Neuron (in vitro differentiated cells): Measurements from ENCODE around the gene RNU7-1.

ENCODE experiments used
- H2AFZ ChIP-seq: one replicate; pipeline ENCODE4 v1.6.1; 2013; ENCODE audit warnings: low read depth, mild to moderate bottlenecking, inconsistent platforms, low read length, moderate library complexity
- H3K27me3 ChIP-seq: one replicate; pipeline ENCODE4 v1.6.1; 2013; ENCODE audit warnings: low read length; ENCODE audit not compliant: insufficient read depth
- H3K36me3 ChIP-seq: one replicate; pipeline ENCODE4 v1.6.1; 2013; ENCODE audit warnings: low read length; ENCODE audit not compliant: insufficient read depth
- H3K4me1 ChIP-seq: one replicate; pipeline ENCODE4 v1.6.1; 2013; ENCODE audit warnings: low read length; ENCODE audit not compliant: insufficient read depth
- H3K4me3 ChIP-seq: 2 replicates; pipeline ENCODE4 v1.5.1; 2013; ENCODE audit warnings: mild to moderate bottlenecking, low read length, moderate library complexity
- H3K9me3 ChIP-seq: one replicate; pipeline ENCODE4 v1.6.1; 2013; ENCODE audit warnings: low read length

Gene RNU7-1

GRCh38 chr12:6925239-6925539, 18.4 kb upstream of the RNU7-1 start:
- Histone ChIP-seq H2AFZ (no peak overlapping the region), H3K4me1 (peaks cover 57% of the 10 kb centered on the region), H3K36me3 (peaks cover 6% of the 10 kb centered on the region), H3K9me3 (no peaks in the 10 kb centered on the region), H3K27me3 (no peaks in the 10 kb centered on the region), H3K4me3 (peak overlapping the region; percentile 42)

DNA sequence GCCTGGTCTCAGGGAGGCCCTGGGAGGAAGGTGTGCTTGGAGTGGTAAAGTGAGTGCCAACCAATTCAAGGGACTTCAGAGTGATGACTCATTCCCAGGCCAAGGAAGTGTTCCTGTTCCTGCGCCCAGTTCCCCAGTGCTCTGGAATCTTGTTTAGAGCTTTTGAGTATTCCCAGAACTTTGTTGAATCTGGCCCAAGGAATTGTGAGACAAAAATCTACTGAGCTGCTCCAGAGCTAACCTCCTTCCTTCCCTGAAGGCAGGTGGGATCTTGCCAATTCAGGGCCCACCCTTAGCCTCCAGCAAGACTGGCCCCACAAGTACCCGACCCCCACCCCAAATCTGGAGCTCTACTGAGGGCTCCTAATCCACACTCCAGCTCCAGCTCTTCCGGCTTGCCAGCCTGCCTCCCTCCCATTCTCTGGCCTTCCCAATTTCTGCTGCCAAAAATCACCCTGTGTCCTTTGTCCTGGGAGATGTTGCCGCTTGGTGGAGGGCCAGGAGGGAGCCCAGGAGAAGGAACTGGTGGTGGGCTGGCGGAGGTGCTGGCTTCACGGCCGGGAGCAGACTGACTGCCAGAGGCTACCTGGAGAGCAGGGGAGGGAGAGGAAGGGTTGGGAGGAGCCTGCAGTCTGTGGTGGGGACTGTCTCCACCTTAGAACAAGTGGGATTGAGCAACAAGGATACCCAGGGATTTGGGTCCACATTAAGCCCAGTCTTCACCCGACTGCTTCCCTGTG, 17.9 kb upstream of the RNU7-1 start:
- peaks cover 6% of the 10 kb centered on the region for H3K36me3 ChIP-seq
- no peaks in the 10 kb centered on the region for H3K27me3 ChIP-seq
- H2AFZ ChIP-seq, result no peak overlapping the region
- no peaks in the 10 kb centered on the region for H3K9me3 ChIP-seq
- H3K4me1 ChIP-seq, result peaks cover 58% of the 10 kb centered on the region
- peak overlapping the region; percentile 42 for H3K4me3 ChIP-seq

- Histone ChIP-seq H3K36me3 (no peaks in the 10 kb centered on the region), H3K9me3 (no peaks in the 10 kb centered on the region), H3K4me1 (peaks cover 58% of the 10 kb centered on the region), H3K4me3 (peak within 1 kb of the TSS; percentile 94), H2AFZ (peak within 1 kb of the TSS; percentile 68), H3K27me3 (no peaks in the 10 kb centered on the region)
Observed at GRCh38 chr12:6927379-6928021, 16.1 kb upstream of the RNU7-1 start, which contains the start of gene ATN1. TSS of gene ATN1 (plus strand) at chr12:6927959. CDS start at chr12:6934002, 6,043 bp downstream.

- Histone ChIP-seq H3K36me3 (peaks cover 5% of the 10 kb centered on the region), H3K27me3 (no peaks in the 10 kb centered on the region), H3K4me1 (peaks cover 53% of the 10 kb centered on the region), H3K4me3 (peak overlapping the region; percentile 94), H2AFZ (no peak overlapping the region), H3K9me3 (no peaks in the 10 kb centered on the region)
Observed at GRCh38 chr12:6928022-6928702, 15.5 kb upstream of the RNU7-1 start.

DNA sequence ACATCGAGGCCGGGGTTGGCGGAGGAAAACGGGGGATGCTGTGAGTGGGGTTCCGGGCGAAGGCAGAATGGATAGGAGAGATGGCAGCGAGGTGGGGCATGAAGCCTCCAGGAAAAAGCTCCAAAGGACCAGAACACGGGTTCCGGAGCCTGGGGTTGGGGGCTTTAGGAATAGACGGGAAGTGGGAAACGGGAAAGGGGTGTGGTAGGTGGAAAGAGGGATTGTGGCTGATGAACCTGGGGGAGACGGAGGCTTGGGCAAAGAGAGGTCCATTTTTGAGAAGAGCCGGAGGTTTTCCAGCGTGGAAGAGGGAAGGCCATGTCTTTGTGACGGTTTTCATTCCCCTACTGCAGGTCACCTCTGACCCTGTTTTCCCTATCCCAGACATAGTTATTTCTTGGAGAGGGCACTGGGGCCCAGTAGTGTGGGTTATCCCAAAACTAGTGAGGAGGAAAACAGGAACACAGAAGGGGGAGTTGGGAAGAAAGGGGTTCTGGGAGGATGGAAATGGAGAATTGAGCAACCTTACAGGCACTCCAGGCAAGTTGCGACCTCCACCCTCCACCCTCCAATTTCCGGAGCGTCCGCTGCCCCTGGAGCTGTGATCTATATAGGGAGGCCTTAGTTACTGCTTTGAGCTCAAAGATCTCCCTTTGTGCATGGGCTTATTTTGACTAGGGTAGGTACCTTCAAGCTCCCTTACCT, 14.8 kb upstream of the RNU7-1 start:
- H3K27me3 ChIP-seq, result no peaks in the 10 kb centered on the region
- peaks cover 46% of the 10 kb centered on the region for H3K4me1 ChIP-seq
- H3K9me3 ChIP-seq, result no peaks in the 10 kb centered on the region
- peaks cover 11% of the 10 kb centered on the region for H3K36me3 ChIP-seq
- no peak overlapping the region for H2AFZ ChIP-seq
- peak overlapping the region; percentile 94 for H3K4me3 ChIP-seq

DNA sequence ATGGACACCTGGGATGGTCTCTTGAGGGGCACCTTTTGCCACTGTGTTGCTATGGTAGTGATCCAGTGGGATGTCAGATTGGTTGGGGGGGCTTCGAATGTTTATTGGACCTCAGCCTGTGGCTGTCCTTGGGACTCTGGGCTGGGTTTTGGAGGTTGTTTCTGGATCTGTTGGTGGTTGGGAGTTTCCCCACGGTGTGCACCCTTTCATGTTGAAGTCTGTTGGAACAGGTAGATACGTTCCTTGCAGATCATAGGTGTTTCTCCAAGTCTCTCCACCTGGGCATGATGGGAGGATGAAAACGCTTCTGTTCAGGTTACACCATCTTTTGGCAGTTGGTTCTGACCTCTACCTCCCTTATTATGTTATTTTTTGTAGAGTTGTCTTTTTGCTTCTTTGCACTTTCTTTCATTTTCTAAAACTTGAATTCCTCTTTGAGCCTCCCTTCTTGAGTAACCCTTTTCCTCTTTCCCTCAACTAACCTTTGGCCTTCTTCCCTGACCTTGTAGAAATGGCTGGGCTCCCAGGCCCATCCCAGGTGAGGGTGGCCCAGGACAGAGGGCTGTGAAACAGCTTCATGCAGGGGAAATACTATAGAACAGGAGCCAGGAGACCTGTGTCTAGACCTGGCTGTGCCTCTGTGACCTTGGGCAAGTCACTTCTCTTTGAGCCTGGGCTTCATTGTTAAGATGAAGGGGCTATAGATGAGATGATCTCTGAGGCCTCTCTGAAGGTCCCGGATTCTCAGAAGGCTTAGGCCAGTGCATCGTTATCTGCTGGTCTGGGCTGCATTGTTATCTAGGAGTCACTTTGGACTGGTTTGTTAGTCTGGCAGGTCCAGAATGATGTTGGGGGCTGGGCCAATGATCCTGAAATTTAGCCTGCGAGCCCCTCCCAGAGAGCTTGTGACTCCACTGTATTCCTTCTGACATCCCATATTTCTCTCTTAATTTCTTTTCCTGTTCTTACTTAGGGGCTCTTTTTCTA, 13.9 kb upstream of the RNU7-1 start:
- no peak overlapping the region for H2AFZ ChIP-seq
- H3K9me3 ChIP-seq, result no peaks in the 10 kb centered on the region
- peaks cover 20% of the 10 kb centered on the region for H3K36me3 ChIP-seq
- H3K4me3 ChIP-seq, result peak overlapping the region; percentile 94
- H3K27me3 ChIP-seq, result no peaks in the 10 kb centered on the region
- peaks cover 39% of the 10 kb centered on the region for H3K4me1 ChIP-seq

GRCh38 chr12:6932766-6933165, 10.8 kb upstream of the RNU7-1 start:
- Histone ChIP-seq H3K9me3 (no peaks in the 10 kb centered on the region), H3K27me3 (no peaks in the 10 kb centered on the region), H3K4me1 (peaks cover 22% of the 10 kb centered on the region)

GRCh38 chr12:6934110-6934509, 9.5 kb upstream of the RNU7-1 start:
- H3K4me1 ChIP-seq, result peaks cover 26% of the 10 kb centered on the region
- H3K27me3 ChIP-seq, result no peaks in the 10 kb centered on the region
- no peaks in the 10 kb centered on the region for H3K9me3 ChIP-seq
- no peak overlapping the region for H3K4me3 ChIP-seq
- H2AFZ ChIP-seq, result no peak overlapping the region
- peaks cover 53% of the 10 kb centered on the region for H3K36me3 ChIP-seq

More at GRCh38 chr12:6932766-6933165, 10.8 kb upstream of the RNU7-1 start:
- H2AFZ ChIP-seq, result no peak overlapping the region
- H3K4me3 ChIP-seq, result no peak overlapping the region
- H3K36me3 ChIP-seq, result peaks cover 42% of the 10 kb centered on the region

DNA sequence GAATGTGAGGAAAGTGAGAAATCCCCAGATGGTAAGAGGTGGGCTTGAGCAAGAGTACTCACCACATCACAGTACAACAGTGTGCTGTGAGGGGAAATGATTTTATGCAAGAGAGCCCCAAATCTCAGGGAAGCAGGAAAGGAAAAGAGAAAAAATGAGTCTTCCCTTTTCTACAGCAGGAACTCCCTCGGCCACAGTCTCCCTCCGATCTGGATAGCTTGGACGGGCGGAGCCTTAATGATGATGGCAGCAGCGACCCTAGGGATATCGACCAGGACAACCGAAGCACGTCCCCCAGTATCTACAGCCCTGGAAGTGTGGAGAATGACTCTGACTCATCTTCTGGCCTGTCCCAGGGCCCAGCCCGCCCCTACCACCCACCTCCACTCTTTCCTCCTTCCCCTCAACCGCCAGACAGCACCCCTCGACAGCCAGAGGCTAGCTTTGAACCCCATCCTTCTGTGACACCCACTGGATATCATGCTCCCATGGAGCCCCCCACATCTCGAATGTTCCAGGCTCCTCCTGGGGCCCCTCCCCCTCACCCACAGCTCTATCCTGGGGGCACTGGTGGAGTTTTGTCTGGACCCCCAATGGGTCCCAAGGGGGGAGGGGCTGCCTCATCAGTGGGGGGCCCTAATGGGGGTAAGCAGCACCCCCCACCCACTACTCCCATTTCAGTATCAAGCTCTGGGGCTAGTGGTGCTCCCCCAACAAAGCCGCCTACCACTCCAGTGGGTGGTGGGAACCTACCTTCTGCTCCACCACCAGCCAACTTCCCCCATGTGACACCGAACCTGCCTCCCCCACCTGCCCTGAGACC, 8.0 kb upstream of the RNU7-1 start:
- H3K4me1 ChIP-seq, result peaks cover 14% of the 10 kb centered on the region
- H3K9me3 ChIP-seq, result no peaks in the 10 kb centered on the region
- no peak overlapping the region for H2AFZ ChIP-seq
- H3K36me3 ChIP-seq, result peaks cover 59% of the 10 kb centered on the region
- H3K27me3 ChIP-seq, result no peaks in the 10 kb centered on the region
- H3K4me3 ChIP-seq, result no peak overlapping the region

GRCh38 chr12:6936194-6936635, 7.4 kb upstream of the RNU7-1 start:
- no peaks in the 10 kb centered on the region for H3K9me3 ChIP-seq
- H3K36me3 ChIP-seq, result peaks cover 65% of the 10 kb centered on the region
- H2AFZ ChIP-seq, result no peak overlapping the region
- no peaks in the 10 kb centered on the region for H3K27me3 ChIP-seq
- H3K4me3 ChIP-seq, result no peak overlapping the region
- H3K4me1 ChIP-seq, result peaks cover 14% of the 10 kb centered on the region

DNA sequence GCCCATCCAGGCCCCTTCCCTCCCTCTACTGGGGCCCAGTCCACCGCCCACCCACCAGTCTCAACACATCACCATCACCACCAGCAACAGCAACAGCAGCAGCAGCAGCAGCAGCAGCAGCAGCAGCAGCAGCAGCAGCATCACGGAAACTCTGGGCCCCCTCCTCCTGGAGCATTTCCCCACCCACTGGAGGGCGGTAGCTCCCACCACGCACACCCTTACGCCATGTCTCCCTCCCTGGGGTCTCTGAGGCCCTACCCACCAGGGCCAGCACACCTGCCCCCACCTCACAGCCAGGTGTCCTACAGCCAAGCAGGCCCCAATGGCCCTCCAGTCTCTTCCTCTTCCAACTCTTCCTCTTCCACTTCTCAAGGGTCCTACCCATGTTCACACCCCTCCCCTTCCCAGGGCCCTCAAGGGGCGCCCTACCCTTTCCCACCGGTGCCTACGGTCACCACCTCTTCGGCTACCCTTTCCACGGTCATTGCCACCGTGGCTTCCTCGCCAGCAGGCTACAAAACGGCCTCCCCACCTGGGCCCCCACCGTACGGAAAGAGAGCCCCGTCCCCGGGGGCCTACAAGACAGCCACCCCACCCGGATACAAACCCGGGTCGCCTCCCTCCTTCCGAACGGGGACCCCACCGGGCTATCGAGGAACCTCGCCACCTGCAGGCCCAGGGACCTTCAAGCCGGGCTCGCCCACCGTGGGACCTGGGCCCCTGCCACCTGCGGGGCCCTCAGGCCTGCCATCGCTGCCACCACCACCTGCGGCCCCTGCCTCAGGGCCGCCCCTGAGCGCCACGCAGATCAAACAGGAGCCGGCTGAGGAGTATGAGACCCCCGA, 6.8 kb upstream of the RNU7-1 start:
- H3K9me3 ChIP-seq, result no peaks in the 10 kb centered on the region
- H3K36me3 ChIP-seq, result peaks cover 71% of the 10 kb centered on the region
- H3K4me1 ChIP-seq, result peaks cover 14% of the 10 kb centered on the region
- no peak overlapping the region for H2AFZ ChIP-seq
- no peak overlapping the region for H3K4me3 ChIP-seq
- H3K27me3 ChIP-seq, result no peaks in the 10 kb centered on the region
